Vagina (tissue), 2 donors: ENCODE data around the gene ENTPD1. TPM values are rescaled to one million over a fixed set of nuclear protein-coding genes. Genes with fewer than 3 reads are reported as not detected.
"Not testable (repeated sequence)": the region's sequence is repeated elsewhere in the genome, so short reads cannot be mapped to it uniquely, and the experiment has no call there.

Experiments used
- DNase-seq, 2 donors: peaks; one replicate each; pipeline ENCODE4 v3.0.0-alpha.2; 2017; ENCODE audit errors: extremely low spot score in 2 of 2
- H3K27ac ChIP-seq: fragments of 200-600 bp; sonication (generic); one replicate; pipeline ENCODE4 v1.5.1; 2019
- H3K27me3 ChIP-seq: fragments of 200-600 bp; sonication (generic); one replicate; pipeline ENCODE4 v1.5.1; 2019
- H3K36me3 ChIP-seq, 2 donors: fragments of 200-600 bp; sonication (generic); one replicate each; pipeline ENCODE4 v1.5.1; 2017 to 2019
- H3K4me1 ChIP-seq: fragments of 200-600 bp; sonication (generic); one replicate; pipeline ENCODE4 v1.5.1; 2019
- H3K4me3 ChIP-seq, 2 donors: fragments of 200-600 bp; sonication (generic); 1 replicate in 1 of 2; 2 replicates in 1 of 2; pipeline ENCODE4 v1.5.1; 2016 to 2019
- H3K9me3 ChIP-seq: fragments of 200-600 bp; sonication (generic); one replicate; pipeline ENCODE4 v1.5.1; 2019
- POLR2A ChIP-seq, 2 donors: fragments of 450-650 bp; IDR thresholded peaks; one replicate each; pipeline ENCODE4 v1.6.1; 2017; ENCODE audit warnings: antibody characterized with exemption in 2 of 2, mild to moderate bottlenecking in 2 of 2, moderate library complexity in 2 of 2
- POLR2AphosphoS5 ChIP-seq, 2 donors: sonication (generic); formaldehyde crosslinking; IDR thresholded peaks; one replicate each; pipeline ENCODE4 v1.9.0; 2017; ENCODE audit warnings: antibody characterized with exemption in 2 of 2, mild to moderate bottlenecking in 2 of 2, low read depth in 1 of 2; ENCODE audit not compliant: insufficient read depth in 1 of 2
- intact Hi-C: fragments of 100-400 bp; cut with DNase I; formaldehyde crosslinking; loops from one replicate; pipeline ENCODE4 v1.15.1; 2023
- total RNA-seq: library from RNA; depleted of rRNA; stranded (reverse); fragments of >200 nt; gene quantifications from one replicate; pipeline ENCODE4 v1.2.3, GENCODE V29; 2016
- TF ChIP-seq, protein P1 (sequence below), 3 experiments: fragments of 450-650 bp in 2 of 3; fragments of 200-600 bp in 1 of 3; sonication (generic) in 1 of 3; IDR thresholded peaks; one replicate each; pipeline ENCODE4 v1.5.1; 2017 to 2019; ENCODE audit warnings: antibody characterized with exemption in 3 of 3, mild to moderate bottlenecking in 2 of 3, moderate library complexity in 2 of 3

The ENTPD1 gene
- total RNA-seq, 1 donor from 2014 or later = 17.7 TPM

GRCh38 chr10:95716866-95717265 lies 39.1 kb upstream of the ENTPD1 start:
- Histone ChIP-seq H3K9me3 (no peaks in the 10 kb centered on the region), H3K4me3 (no peak overlapping the region), H3K36me3 (no peaks in the 10 kb centered on the region), H3K4me1 (no peaks in the 10 kb centered on the region), H3K27me3 (no peaks in the 10 kb centered on the region), H3K27ac (no peak overlapping the region)
- DNase-seq = no peak
- TF ChIP-seq POLR2AphosphoS5 (IDR thresholded peaks at IDR 0.05; ENCODE audit: insufficient read depth in 1 of 2, low read depth in 1 of 2) (no peak), POLR2A (IDR thresholded peaks at IDR 0.05) (no peak)
- TF ChIP-seq, protein P1, sequence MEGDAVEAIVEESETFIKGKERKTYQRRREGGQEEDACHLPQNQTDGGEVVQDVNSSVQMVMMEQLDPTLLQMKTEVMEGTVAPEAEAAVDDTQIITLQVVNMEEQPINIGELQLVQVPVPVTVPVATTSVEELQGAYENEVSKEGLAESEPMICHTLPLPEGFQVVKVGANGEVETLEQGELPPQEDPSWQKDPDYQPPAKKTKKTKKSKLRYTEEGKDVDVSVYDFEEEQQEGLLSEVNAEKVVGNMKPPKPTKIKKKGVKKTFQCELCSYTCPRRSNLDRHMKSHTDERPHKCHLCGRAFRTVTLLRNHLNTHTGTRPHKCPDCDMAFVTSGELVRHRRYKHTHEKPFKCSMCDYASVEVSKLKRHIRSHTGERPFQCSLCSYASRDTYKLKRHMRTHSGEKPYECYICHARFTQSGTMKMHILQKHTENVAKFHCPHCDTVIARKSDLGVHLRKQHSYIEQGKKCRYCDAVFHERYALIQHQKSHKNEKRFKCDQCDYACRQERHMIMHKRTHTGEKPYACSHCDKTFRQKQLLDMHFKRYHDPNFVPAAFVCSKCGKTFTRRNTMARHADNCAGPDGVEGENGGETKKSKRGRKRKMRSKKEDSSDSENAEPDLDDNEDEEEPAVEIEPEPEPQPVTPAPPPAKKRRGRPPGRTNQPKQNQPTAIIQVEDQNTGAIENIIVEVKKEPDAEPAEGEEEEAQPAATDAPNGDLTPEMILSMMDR (IDR thresholded peaks at IDR 0.05) = no peak
- intact Hi-C loops = no loop called here

DNA sequence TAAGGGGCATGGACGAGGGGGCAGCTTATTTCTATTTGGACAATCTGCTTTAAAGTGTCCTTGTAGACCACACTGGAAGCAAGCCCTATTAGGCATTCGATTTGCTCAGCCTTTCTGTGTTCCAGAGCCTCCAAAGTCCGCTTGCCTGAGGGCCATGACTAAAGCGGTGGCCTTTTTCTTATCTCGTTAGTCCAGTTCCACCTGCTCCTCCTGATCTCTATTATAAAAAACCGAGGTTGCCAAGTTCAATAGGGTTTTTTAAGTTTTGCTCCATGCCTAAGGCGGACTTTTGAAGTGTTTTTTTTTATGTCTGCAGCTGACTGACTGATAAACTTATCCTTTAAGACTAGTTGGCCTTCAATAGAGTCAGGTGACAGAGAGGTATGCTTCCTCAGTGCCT lies 35.2 kb upstream of the ENTPD1 start:
- H3K27ac ChIP-seq, H3K9me3 ChIP-seq, H3K27me3 ChIP-seq, H3K4me1 ChIP-seq, H3K4me3 ChIP-seq, intact Hi-C loops, H3K36me3 ChIP-seq, DNase-seq: not testable (repeated sequence)

GRCh38 chr10:95722496-95722895 lies 33.5 kb upstream of the ENTPD1 start:
- DNase-seq, H3K4me1 ChIP-seq, H3K4me3 ChIP-seq, H3K9me3 ChIP-seq, H3K27ac ChIP-seq, H3K27me3 ChIP-seq, intact Hi-C loops, H3K36me3 ChIP-seq: not testable (repeated sequence)

- H3K27ac ChIP-seq = no peak overlapping the region
- DNase-seq = no peak
These were observed 27.4 kb upstream of the ENTPD1 start for GRCh38 chr10:95728526-95728925.

DNA sequence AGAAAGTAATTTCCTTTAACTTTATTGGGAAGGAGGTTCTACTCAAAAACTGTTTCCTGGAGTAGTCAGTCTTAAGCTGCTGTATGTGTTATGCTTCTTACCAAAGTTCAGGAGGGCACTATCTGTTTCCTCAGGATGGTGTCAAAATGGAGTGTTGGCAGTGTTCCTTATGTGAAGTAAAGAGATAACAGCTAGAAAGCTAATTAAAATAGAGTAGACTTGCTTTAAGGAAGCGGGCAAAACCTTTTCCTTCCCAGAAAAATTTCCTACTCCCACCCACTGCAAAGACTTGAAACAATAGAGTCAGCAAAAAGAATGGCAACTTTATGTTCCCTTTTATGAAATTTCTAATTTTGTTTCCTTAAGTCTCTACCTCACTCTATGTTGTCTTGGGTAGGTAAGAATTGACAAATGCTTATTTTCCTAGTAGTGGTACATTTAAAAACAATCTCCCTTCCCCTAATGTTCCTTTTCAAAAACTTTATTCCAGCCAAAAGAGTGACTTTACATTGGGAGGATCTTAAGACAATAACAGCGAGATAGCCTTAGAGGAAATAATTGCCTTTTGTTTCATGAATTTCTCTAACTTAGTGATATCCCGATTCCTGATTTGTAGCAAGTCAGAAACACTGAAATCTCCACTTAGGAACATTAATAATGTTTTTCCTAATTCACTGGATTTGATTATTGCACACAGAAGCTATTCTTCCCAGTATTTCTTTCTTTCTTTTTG lies 26.5 kb upstream of the ENTPD1 start:
- DNase-seq = no peak
- Histone ChIP-seq H3K36me3 (no peaks in the 10 kb centered on the region), H3K4me3 (no peak overlapping the region), H3K9me3 (no peaks in the 10 kb centered on the region), H3K27ac (no peak overlapping the region), H3K4me1 (no peaks in the 10 kb centered on the region), H3K27me3 (no peaks in the 10 kb centered on the region)
- TF ChIP-seq POLR2A (IDR thresholded peaks at IDR 0.05) (no peak), POLR2AphosphoS5 (IDR thresholded peaks at IDR 0.05; ENCODE audit: insufficient read depth in 1 of 2, low read depth in 1 of 2) (peak in 1 of 2 donors; percentile 54)
- intact Hi-C loops = no loop called here

More at GRCh38 chr10:95728526-95728925, 27.4 kb upstream of the ENTPD1 start:
- Histone ChIP-seq H3K4me1 (no peaks in the 10 kb centered on the region), H3K36me3 (no peaks in the 10 kb centered on the region), H3K9me3 (no peaks in the 10 kb centered on the region), H3K4me3 (no peak overlapping the region), H3K27me3 (no peaks in the 10 kb centered on the region)
- intact Hi-C loops = no loop called here
- no peak for TF ChIP-seq POLR2AphosphoS5 (IDR thresholded peaks at IDR 0.05; ENCODE audit: insufficient read depth in 1 of 2, low read depth in 1 of 2)
- TF ChIP-seq, protein P1 (IDR thresholded peaks at IDR 0.05) = no peak
- TF ChIP-seq POLR2A (IDR thresholded peaks at IDR 0.05) = no peak

GRCh38 chr10:95730233-95730632 lies 25.7 kb upstream of the ENTPD1 start:
- no peaks in the 10 kb centered on the region for H3K36me3 ChIP-seq
- no peak for DNase-seq
- no peaks in the 10 kb centered on the region for H3K27me3 ChIP-seq
- no peak for TF ChIP-seq POLR2AphosphoS5 (IDR thresholded peaks at IDR 0.05; ENCODE audit: insufficient read depth in 1 of 2, low read depth in 1 of 2)
- TF ChIP-seq, protein P1 (IDR thresholded peaks at IDR 0.05) = no peak
- TF ChIP-seq POLR2A (IDR thresholded peaks at IDR 0.05) = no peak
- intact Hi-C loops = no loop called here
- H3K27ac ChIP-seq = no peak overlapping the region
- H3K4me1 ChIP-seq = no peaks in the 10 kb centered on the region
- no peak overlapping the region for H3K4me3 ChIP-seq
- no peaks in the 10 kb centered on the region for H3K9me3 ChIP-seq

DNA sequence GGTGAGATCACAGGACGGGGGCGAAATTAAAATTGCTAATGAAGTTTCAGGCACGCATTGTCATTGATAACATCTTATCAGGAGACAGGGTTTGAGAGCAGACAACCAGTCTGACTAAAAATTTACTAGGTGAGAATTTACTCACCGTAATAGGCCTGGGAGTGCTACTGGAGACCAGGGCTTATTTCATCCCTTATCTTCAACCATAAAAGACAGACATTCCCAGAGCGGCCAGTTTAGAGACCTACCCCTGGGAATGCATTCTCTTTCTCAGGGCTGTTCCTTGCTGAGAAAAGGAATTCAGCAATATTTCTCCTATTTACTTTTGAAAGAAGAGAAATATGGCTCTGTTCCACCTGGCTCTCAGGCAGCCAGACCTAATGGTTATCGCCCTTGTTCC lies 23.1 kb upstream of the ENTPD1 start:
- DNase-seq, H3K4me1 ChIP-seq, H3K9me3 ChIP-seq, H3K36me3 ChIP-seq, H3K27ac ChIP-seq, H3K4me3 ChIP-seq, H3K27me3 ChIP-seq, intact Hi-C loops: not testable (repeated sequence)
